B cell (primary cell): Measurements from ENCODE around the gene PDLIM1. TPM values are rescaled to one million over a fixed set of nuclear protein-coding genes. Genes with fewer than 3 reads are reported as not detected.

Source experiments
- ATAC-seq: fragments of 200-7000 bp; cut with Tn5 transposase; one replicate; pipeline ENCODE4 v1.10.0; 2021; ENCODE audit warnings: low read depth, mild to moderate bottlenecking, moderate number of reproducible peaks, moderate library complexity
- CTCF ChIA-PET: fragments of 350-600 bp; sonication (Branson Sonifier 250); formaldehyde crosslinking; loops from one replicate; lab custom pipeline; 2021; ENCODE audit warnings: antibody characterized with exemption, inconsistent platforms; lab: Charles Lee
- POLR2A ChIA-PET: fragments of 350-600 bp; sonication (Branson Sonifier 250); formaldehyde crosslinking; loops from one replicate; lab custom pipeline; 2021; ENCODE audit warnings: antibody characterized with exemption; lab: Charles Lee
- DNase-seq: peaks from one replicate; pipeline ENCODE4 v3.0.0; 2013
- H2AFZ ChIP-seq: 2 replicates; pipeline ENCODE4 v1.6.1; 2012; ENCODE audit warnings: mild to moderate bottlenecking, low read depth, low read length; ENCODE audit not compliant: insufficient read depth, poor library complexity, severe bottlenecking
- H3K27ac ChIP-seq, 2 donors: 1 replicate in 1 of 2; 2 replicates in 1 of 2; pipeline ENCODE4 v1.5.1; 2012 to 2013; ENCODE audit warnings: low read length in 2 of 2, mild to moderate bottlenecking in 2 of 2, moderate library complexity in 1 of 2
- H3K27me3 ChIP-seq, 4 experiments: fragments of 200-600 bp in 1 of 4; sonication (generic) in 1 of 4; replicated peaks in 1 of 4; 1 replicate in 2 of 4; 2 replicates in 2 of 4; pipeline versions ENCODE4 v1.6.1 to v1.7.0; 2013 to 2016; ENCODE audit warnings: low read length in 3 of 4, mild to moderate bottlenecking in 2 of 4, mixed read lengths in 1 of 4, moderate library complexity in 1 of 4; ENCODE audit not compliant: insufficient read depth in 4 of 4, control insufficient read depth in 3 of 4; ENCODE audit errors: control extremely low read depth in 1 of 4
- H3K36me3 ChIP-seq, 2 experiments: replicated peaks in 1 of 2; 1 replicate in 1 of 2; 2 replicates in 1 of 2; pipeline versions ENCODE4 v1.6.1 to v1.7.1; 2013; ENCODE audit warnings: low read length in 1 of 2; ENCODE audit not compliant: insufficient read depth in 2 of 2, control insufficient read depth in 1 of 2; ENCODE audit errors: control extremely low read depth in 1 of 2, extremely low read depth in 1 of 2
- H3K4me1 ChIP-seq, 2 donors: fragments of 200-600 bp in 1 of 2; sonication (generic) in 1 of 2; 1 replicate in 1 of 2; 2 replicates in 1 of 2; pipeline versions ENCODE4 v1.5.1 to v1.6.1; 2013 to 2017; ENCODE audit warnings: low read length in 2 of 2; ENCODE audit not compliant: control insufficient read depth in 2 of 2, insufficient read depth in 2 of 2
- H3K4me2 ChIP-seq: replicated peaks from 2 replicates; pipeline ENCODE3; 2012; ENCODE audit warnings: mild to moderate bottlenecking, low read depth, low read length; ENCODE audit not compliant: poor library complexity, severe bottlenecking
- H3K4me3 ChIP-seq, 5 experiments: fragments of 200-600 bp in 1 of 5; sonication (generic) in 1 of 5; 1 replicate in 3 of 5; 2 replicates in 2 of 5; pipeline versions ENCODE4 v1.5.1 to v1.7.0; 2011 to 2016; ENCODE audit warnings: low read length in 4 of 5, mild to moderate bottlenecking in 4 of 5, low read depth in 2 of 5, control low read depth in 1 of 5, moderate library complexity in 1 of 5; ENCODE audit not compliant: insufficient read depth in 1 of 5; ENCODE audit errors: control extremely low read depth in 1 of 5, extremely low read depth in 1 of 5
- H3K79me2 ChIP-seq: fragments of 200-600 bp; sonication (generic); one replicate; pipeline ENCODE4 v1.6.0; 2016; ENCODE audit warnings: low read length; ENCODE audit not compliant: control insufficient read depth, insufficient read depth
- H3K9ac ChIP-seq: fragments of 200-600 bp; sonication (generic); 2 replicates; pipeline ENCODE4 v1.6.1; 2017; ENCODE audit warnings: mild to moderate bottlenecking, low read length, moderate library complexity
- H3K9me3 ChIP-seq, 3 donors: one replicate each; pipeline versions ENCODE4 v1.6.1 to v1.7.1; 2013; ENCODE audit warnings: low read length in 2 of 3; ENCODE audit not compliant: control insufficient read depth in 2 of 3, insufficient read depth in 1 of 3; ENCODE audit errors: control extremely low read depth in 1 of 3
- H4K20me1 ChIP-seq: 2 replicates; pipeline ENCODE4 v1.6.0; 2012; ENCODE audit warnings: mild to moderate bottlenecking, low read length; ENCODE audit not compliant: insufficient read depth, control insufficient read depth, poor library complexity, severe bottlenecking
- H3K27ac Mint-ChIP-seq: one replicate; pipeline ENCODE4 v1.8.0; 2021; ENCODE audit warnings: mixed read lengths
- H3K27me3 Mint-ChIP-seq: one replicate; pipeline ENCODE4 v1.8.0; 2021; ENCODE audit warnings: mixed read lengths
- H3K4me1 Mint-ChIP-seq: one replicate; pipeline ENCODE4 v1.8.0; 2021; ENCODE audit warnings: mixed read lengths
- H3K4me3 Mint-ChIP-seq: one replicate; pipeline ENCODE4 v1.8.0; 2021; ENCODE audit warnings: mixed read lengths
- H3K9me3 Mint-ChIP-seq: one replicate; pipeline ENCODE4 v1.8.0; 2022; ENCODE audit warnings: mixed read lengths; ENCODE audit not compliant: insufficient read depth
- CTCF ChIP-seq: fragments of 200-600 bp; IDR thresholded peaks from one replicate; pipeline ENCODE4 v1.8.0; 2022; ENCODE audit warnings: antibody characterized with exemption, mild to moderate bottlenecking
- EZH2 ChIP-seq: IDR thresholded peaks from 2 replicates; pipeline ENCODE4 v1.6.1; 2012; ENCODE audit warnings: borderline replicate concordance, low read depth, mild to moderate bottlenecking, moderate library complexity, low read length; ENCODE audit not compliant: insufficient read depth, poor library complexity, severe bottlenecking
- WGBS: methylation state at CpG from one replicate; pipeline ENCODE4 v1.1.5; 2013; ENCODE audit warnings: missing lambda C conversion rate; ENCODE audit not compliant: insufficient coverage; 5-methylcytosine and 5-hydroxymethylcytosine counted together
- intact Hi-C: fragments of 100-400 bp; cut with micrococcal nuclease; formaldehyde crosslinking; loops from one replicate; pipeline ENCODE4 v1.10.0; 2022
- polyA plus RNA-seq: library from polyadenylated mRNA; depleted of rRNA; stranded (reverse); fragments of >200 nt; gene quantifications from 2 replicates; pipeline ENCODE4 v1.2.3, GENCODE V29; 2012
- total RNA-seq, 2 donors: library from RNA; stranded (reverse); fragments of 120-200 nt in 1 of 2; gene quantifications; 1 replicate in 1 of 2; 2 replicates in 1 of 2; pipeline versions ENCODE4 v1.2.3 to v1.2.4, GENCODE V29; 2013 to 2022

PDLIM1 gene
- total and polyA plus RNA-seq, 2 donors (not counting 1 experiment from before 2014, with no cell fraction given), result 123 to 135 TPM

DNA sequence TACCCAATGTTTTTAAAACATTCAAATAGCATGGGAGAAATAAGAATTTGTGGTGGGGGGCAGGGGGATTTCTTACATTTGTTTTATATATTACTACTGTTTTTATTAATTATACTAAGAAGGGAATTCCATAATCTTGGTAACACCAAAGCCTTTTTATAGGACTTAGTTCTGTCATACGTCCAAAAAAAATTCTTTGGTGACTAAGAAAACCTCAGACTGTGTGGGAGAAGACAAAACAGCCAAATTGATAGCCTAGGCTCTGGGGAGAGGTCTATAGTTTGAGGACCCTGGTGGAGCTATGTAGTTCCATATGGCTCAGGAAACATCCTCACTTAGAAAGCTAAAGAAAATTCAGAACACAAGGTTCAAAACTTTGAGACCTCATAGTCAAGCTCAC, 73.3 kb downstream of the PDLIM1 start:
- CTCF ChIA-PET, result interaction anchor here (1.1 kb wide), 1 partner anchor 10 kb away, joined by 3 read pairs; no protein-coding TSS in a partner anchor

DNA sequence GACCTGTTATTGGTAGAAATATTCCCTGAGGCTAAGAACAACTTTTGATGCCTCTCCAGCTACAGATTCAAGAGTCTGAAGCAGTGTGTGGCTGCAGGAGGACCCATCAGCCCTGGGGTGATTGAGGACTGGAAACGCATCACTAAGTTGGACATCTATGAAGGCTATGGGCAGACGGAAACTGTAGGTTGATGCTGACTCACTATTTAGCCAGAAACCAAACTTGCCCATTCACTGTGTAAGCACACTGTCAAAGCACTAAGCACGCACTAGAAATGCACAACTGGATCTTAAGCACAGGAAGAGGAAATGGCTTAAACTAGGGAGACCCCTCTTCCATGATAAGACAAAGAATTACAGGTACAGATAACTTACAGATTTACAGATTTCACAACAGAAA, 76.0 kb downstream of the PDLIM1 start:
- no peak overlapping the region for H2AFZ ChIP-seq
- ATAC-seq (no peak), DNase-seq (no peak)
- no peaks in the 10 kb centered on the region for H3K9me3 ChIP-seq
- H3K4me3 ChIP-seq, result no peak overlapping the region
- ChIA-PET POLR2A (no interaction called here), CTCF (no interaction called here)
- intact Hi-C loops, result no loop called here
- Mint-ChIP-seq H3K9me3 (peaks cover 2% of the 10 kb centered on the region), H3K27me3 (no peaks in the 10 kb centered on the region), H3K4me3 (no peak overlapping the region), H3K27ac (no peak overlapping the region), H3K4me1 (no peaks in the 10 kb centered on the region)
- 80% methylated on average over 1 of the region's 3 CpGs for WGBS
- H3K9ac ChIP-seq, result no peak overlapping the region
- H3K36me3 ChIP-seq, result peaks cover 0 to 1% of the 10 kb centered on the region in 2 experiments
- H3K79me2 ChIP-seq, result no peaks in the 10 kb centered on the region
- H3K27ac ChIP-seq, result no peak overlapping the region
- TF ChIP-seq CTCF, result no peak
- no peak for TF ChIP-seq EZH2
- no peaks in the 10 kb centered on the region for H3K27me3 ChIP-seq
- H3K4me2 ChIP-seq, result no peak overlapping the region
- no peaks in the 10 kb centered on the region for H4K20me1 ChIP-seq
- no peaks in the 10 kb centered on the region for H3K4me1 ChIP-seq

More for the DNA sequence above, 73.3 kb downstream of the PDLIM1 start:
- H3K9me3 ChIP-seq, result no peaks in the 10 kb centered on the region
- Mint-ChIP-seq H3K4me3 (no peak overlapping the region), H3K27ac (no peak overlapping the region), H3K9me3 (peaks cover 2% of the 10 kb centered on the region), H3K4me1 (no peaks in the 10 kb centered on the region), H3K27me3 (no peaks in the 10 kb centered on the region)
- H2AFZ ChIP-seq, result no peak overlapping the region
- no peak overlapping the region for H3K27ac ChIP-seq
- DNase-seq (no peak), ATAC-seq (no peak)
- POLR2A ChIA-PET, result no interaction called here
- no peaks in the 10 kb centered on the region for H3K27me3 ChIP-seq
- peaks cover 0 to 1% of the 10 kb centered on the region in 2 experiments for H3K36me3 ChIP-seq
- intact Hi-C loops, result no loop called here
- no CpG with 5 or more reads among the region's 1 CpG for WGBS
- no peak overlapping the region for H3K4me3 ChIP-seq
- no peak overlapping the region for H3K9ac ChIP-seq
- TF ChIP-seq CTCF (no peak), EZH2 (no peak)
- H3K79me2 ChIP-seq, result no peaks in the 10 kb centered on the region
- H4K20me1 ChIP-seq, result no peaks in the 10 kb centered on the region
- H3K4me2 ChIP-seq, result no peak overlapping the region
- H3K4me1 ChIP-seq, result no peaks in the 10 kb centered on the region
